Stimulated activated CD4-positive, alpha-beta T cell treated with anti-CD3 and anti-CD28 coated beads, Interleukin-15, amount 100 ng/mL, for 1 hour (primary cell): ENCODE data around the gene CHDH.

Experiments used
- DNase-seq, 2 donors: peaks; one replicate each; pipeline ENCODE4 v3.0.0-alpha.2; 2020; ENCODE audit warnings: low read depth in 1 of 2, low spot score in 1 of 2

The CHDH gene

DNA sequence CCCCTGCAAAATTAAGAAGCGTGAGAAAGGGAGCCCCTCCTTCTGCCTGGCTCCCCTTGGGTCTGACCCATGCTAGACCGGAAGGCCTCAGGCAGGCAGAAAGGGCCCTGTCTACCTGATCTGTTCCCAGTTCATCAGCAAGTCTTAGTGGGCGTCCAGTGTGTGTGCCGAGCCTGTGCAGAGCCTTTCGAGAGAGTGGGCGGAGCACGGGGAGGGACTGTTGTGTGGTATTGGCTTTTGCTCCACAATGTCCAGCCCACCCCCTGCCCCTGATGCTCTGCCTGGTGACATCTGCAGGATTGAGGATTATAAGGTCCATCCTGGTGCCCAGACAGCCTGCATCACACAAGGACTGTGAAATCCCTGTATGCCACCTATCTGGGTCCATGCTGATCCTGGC lies 82.9 kb downstream of the CHDH start:
- DNase-seq: no peak
